Activated naive CD8-positive, alpha-beta T cell (primary cell): ENCODE data around the gene TDP2.
"Not testable (repeated sequence)": the region's sequence is repeated elsewhere in the genome, so short reads cannot be mapped to it uniquely, and the experiment has no call there.

Experiments used
- H3K27ac Mint-ChIP-seq: one replicate; pipeline ENCODE4 v1.8.0; 2021; ENCODE audit warnings: mixed read lengths
- H3K27me3 Mint-ChIP-seq: one replicate; pipeline ENCODE4 v1.8.0; 2021; ENCODE audit warnings: mixed read lengths
- H3K36me3 Mint-ChIP-seq: one replicate; pipeline ENCODE4 v1.8.0; 2021; ENCODE audit warnings: mixed read lengths
- H3K4me1 Mint-ChIP-seq: one replicate; pipeline ENCODE4 v1.8.0; 2021; ENCODE audit warnings: low read depth, mixed read lengths
- H3K4me3 Mint-ChIP-seq: one replicate; pipeline ENCODE4 v1.8.0; 2021; ENCODE audit warnings: mild to moderate bottlenecking, mixed read lengths
- H3K9me3 Mint-ChIP-seq: one replicate; pipeline ENCODE4 v1.8.0; 2021; ENCODE audit warnings: low read depth, mixed read lengths

Gene TDP2

GRCh38 chr6:24691550-24691949 lies 24.9 kb upstream of the TDP2 start:
- H3K4me3 Mint-ChIP-seq = no peak overlapping the region
- H3K9me3 Mint-ChIP-seq = no peaks in the 10 kb centered on the region
- H3K27ac Mint-ChIP-seq = peak overlapping the region; percentile 5
- H3K4me1 Mint-ChIP-seq = peaks cover 31% of the 10 kb centered on the region
- H3K36me3 Mint-ChIP-seq = peaks cover 4% of the 10 kb centered on the region
- no peaks in the 10 kb centered on the region for H3K27me3 Mint-ChIP-seq

DNA sequence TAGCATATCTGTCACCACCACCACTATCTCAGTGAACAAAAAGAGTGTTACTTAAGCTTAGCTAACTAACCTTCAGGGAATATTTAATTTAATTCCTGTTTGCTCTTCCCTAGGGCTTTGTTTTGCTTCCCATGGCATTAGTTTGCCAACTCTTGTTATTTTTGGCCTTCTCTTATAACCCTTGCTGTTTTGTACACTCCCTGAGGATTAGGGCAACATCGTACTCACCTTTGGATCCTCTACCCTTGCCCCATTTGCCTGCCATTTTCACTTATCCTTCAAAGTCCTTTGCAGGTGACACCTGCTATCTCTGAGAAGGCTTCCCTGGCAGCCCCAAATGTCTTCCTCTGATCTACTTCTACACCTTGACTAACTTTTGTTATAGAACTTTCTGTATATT lies 23.9 kb upstream of the TDP2 start:
- Mint-ChIP-seq H3K4me1 (peaks cover 25% of the 10 kb centered on the region), H3K4me3 (no peak overlapping the region), H3K27me3 (no peaks in the 10 kb centered on the region), H3K9me3 (no peaks in the 10 kb centered on the region), H3K36me3 (peaks cover 4% of the 10 kb centered on the region), H3K27ac (no peak overlapping the region)

GRCh38 chr6:24689964-24690363 lies 23.3 kb upstream of the TDP2 start:
- H3K4me3 Mint-ChIP-seq = no peak overlapping the region
- H3K9me3 Mint-ChIP-seq = no peaks in the 10 kb centered on the region
- peaks cover 4% of the 10 kb centered on the region for H3K36me3 Mint-ChIP-seq
- H3K27ac Mint-ChIP-seq = no peak overlapping the region
- peaks cover 20% of the 10 kb centered on the region for H3K4me1 Mint-ChIP-seq
- H3K27me3 Mint-ChIP-seq = no peaks in the 10 kb centered on the region

- Mint-ChIP-seq H3K9me3 (no peaks in the 10 kb centered on the region), H3K27me3 (no peaks in the 10 kb centered on the region), H3K4me1 (peaks cover 11% of the 10 kb centered on the region), H3K4me3 (no peak overlapping the region), H3K36me3 (peaks cover 6% of the 10 kb centered on the region), H3K27ac (no peak overlapping the region)
These were observed 20.2 kb upstream of the TDP2 start for GRCh38 chr6:24686946-24687345.

- Mint-ChIP-seq H3K4me3 (no peak overlapping the region), H3K36me3 (peaks cover 6% of the 10 kb centered on the region), H3K27me3 (no peaks in the 10 kb centered on the region), H3K9me3 (no peaks in the 10 kb centered on the region), H3K27ac (no peak overlapping the region), H3K4me1 (peaks cover 6% of the 10 kb centered on the region)
These were observed 19.7 kb upstream of the TDP2 start for GRCh38 chr6:24686408-24686807.

- H3K27ac Mint-ChIP-seq = no peak overlapping the region
- peaks cover 6% of the 10 kb centered on the region for H3K36me3 Mint-ChIP-seq
- no peaks in the 10 kb centered on the region for H3K9me3 Mint-ChIP-seq
- H3K4me1 Mint-ChIP-seq = no peaks in the 10 kb centered on the region
- no peak overlapping the region for H3K4me3 Mint-ChIP-seq
- H3K27me3 Mint-ChIP-seq = no peaks in the 10 kb centered on the region
These were observed 16.9 kb upstream of the TDP2 start for GRCh38 chr6:24683297-24684296.

DNA sequence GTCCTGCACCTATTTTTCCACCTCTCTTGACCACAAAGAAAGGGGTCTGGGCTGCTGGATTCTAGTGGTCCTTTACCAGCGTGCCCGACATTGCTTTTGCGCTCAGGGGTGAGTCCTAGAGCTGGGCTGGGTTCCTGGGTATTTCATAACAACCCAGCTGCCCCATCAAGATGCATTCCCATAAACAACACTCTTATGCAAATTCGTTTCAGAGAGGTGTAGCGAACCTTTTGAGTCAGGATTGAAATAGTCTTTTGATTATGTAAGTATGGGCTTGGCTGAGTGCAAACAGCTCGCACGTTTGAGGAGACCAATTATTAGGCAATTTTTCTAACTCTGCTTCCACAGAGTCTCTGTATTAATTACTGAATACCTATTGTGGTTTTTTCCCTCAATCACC lies 13.9 kb upstream of the TDP2 start:
- no peaks in the 10 kb centered on the region for H3K9me3 Mint-ChIP-seq
- no peak overlapping the region for H3K27ac Mint-ChIP-seq
- no peak overlapping the region for H3K4me3 Mint-ChIP-seq
- H3K4me1 Mint-ChIP-seq = peaks cover 2% of the 10 kb centered on the region
- peaks cover 3% of the 10 kb centered on the region for H3K36me3 Mint-ChIP-seq
- no peaks in the 10 kb centered on the region for H3K27me3 Mint-ChIP-seq

DNA sequence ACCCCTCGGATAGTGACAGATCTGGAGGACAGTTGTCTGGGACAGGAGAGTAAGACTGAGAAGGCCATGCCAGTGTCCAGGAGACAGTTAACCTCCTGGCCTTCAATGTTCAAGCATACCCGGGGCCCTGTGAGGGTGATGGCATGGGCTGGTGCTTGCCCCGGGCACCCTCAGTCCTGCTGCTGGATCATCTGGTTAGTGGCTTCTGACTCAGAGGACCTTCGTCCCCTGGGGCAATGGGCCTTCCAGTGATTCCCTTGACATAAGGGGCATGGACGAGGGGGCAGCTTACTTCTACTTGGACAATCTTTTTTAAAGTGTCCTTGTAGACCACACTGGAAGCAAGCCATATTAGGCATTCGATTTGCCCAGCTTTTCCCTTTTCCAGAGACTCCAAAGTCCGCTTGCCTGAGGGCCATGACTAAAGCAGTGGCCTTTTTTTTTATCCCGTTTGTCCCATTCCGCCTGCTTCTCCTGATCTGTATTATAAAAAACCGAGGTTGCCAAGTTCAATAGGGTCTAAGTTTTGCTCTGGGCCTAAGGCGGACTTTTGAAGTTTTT lies 12.2 kb upstream of the TDP2 start:
- not testable (repeated sequence) for H3K27ac Mint-ChIP-seq, H3K9me3 Mint-ChIP-seq, H3K4me3 Mint-ChIP-seq, H3K27me3 Mint-ChIP-seq, H3K4me1 Mint-ChIP-seq, H3K36me3 Mint-ChIP-seq

DNA sequence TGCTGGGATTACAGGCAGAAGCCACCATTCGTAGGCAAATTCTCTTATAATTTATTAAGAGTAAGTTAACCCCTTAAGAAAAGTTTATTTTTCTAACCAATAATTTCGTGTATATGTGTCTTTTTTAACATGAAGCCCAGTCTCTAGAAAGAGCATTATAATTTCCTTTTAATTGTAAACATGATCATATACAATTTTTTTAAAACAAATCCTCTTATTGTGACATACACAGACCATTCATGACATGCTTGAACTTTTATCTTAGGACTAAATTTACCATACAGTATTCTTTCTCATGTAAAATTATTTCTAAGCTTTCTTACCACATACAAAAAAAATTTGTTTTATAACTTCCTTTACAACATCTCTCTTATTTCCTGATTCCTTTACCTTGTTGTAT lies 6.9 kb upstream of the TDP2 start:
- H3K4me1 Mint-ChIP-seq = peaks cover 9% of the 10 kb centered on the region
- no peaks in the 10 kb centered on the region for H3K9me3 Mint-ChIP-seq
- no peak overlapping the region for H3K4me3 Mint-ChIP-seq
- H3K27me3 Mint-ChIP-seq = no peaks in the 10 kb centered on the region
- no peak overlapping the region for H3K27ac Mint-ChIP-seq
- H3K36me3 Mint-ChIP-seq = peaks cover 13% of the 10 kb centered on the region

- Mint-ChIP-seq H3K27ac (no peak overlapping the region), H3K9me3 (no peaks in the 10 kb centered on the region), H3K4me1 (peaks cover 17% of the 10 kb centered on the region), H3K27me3 (no peaks in the 10 kb centered on the region), H3K4me3 (no peak overlapping the region), H3K36me3 (peaks cover 13% of the 10 kb centered on the region)
These were observed 6.0 kb upstream of the TDP2 start for GRCh38 chr6:24672620-24673182.

DNA sequence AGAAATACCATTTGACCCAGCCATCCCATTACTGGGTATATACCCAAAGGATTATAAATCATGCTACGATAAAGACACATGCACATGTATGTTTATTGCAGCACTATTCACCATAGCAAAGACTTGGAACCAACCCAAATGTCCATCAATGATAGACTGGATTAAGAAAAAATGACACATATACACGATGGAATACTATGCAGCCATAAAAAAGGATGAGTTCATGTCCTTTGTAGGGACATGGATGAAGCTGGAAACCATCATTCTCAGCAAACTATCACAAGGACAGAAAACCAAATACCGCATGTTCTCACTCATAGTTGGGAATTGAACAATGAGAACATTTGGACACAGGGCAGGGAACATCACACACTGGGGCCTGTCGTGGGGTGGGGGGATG lies 4.4 kb upstream of the TDP2 start:
- not testable (repeated sequence) for H3K27ac Mint-ChIP-seq, H3K27me3 Mint-ChIP-seq, H3K4me3 Mint-ChIP-seq, H3K9me3 Mint-ChIP-seq
- Mint-ChIP-seq H3K36me3 (peaks cover 13% of the 10 kb centered on the region), H3K4me1 (peaks cover 30% of the 10 kb centered on the region)

- Mint-ChIP-seq H3K36me3 (peaks cover 13% of the 10 kb centered on the region), H3K4me1 (peaks cover 34% of the 10 kb centered on the region)
- not testable (repeated sequence) for H3K27ac Mint-ChIP-seq, H3K4me3 Mint-ChIP-seq, H3K27me3 Mint-ChIP-seq, H3K9me3 Mint-ChIP-seq
These were observed 3.8 kb upstream of the TDP2 start for GRCh38 chr6:24670492-24670891.

DNA sequence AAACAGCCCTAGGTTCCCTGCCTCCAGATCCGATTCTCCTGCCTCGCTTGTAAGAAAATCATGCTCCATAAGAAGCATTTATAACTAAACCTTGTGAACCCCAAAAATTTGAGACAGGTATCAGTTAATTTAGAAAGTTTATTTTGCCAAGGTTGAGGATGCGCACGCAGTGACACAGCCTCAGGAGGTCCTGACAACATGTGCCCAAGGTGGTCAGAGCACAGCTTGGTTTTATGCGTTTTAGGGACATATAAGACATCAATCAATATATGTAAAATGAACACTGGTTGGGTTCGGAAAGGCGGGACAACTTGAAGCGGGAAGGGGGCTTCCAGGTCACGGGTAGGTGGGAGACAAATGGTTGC lies 2.3 kb upstream of the TDP2 start:
- H3K36me3 Mint-ChIP-seq = peaks cover 16% of the 10 kb centered on the region
- H3K27ac Mint-ChIP-seq = no peak overlapping the region
- peaks cover 45% of the 10 kb centered on the region for H3K4me1 Mint-ChIP-seq
- H3K4me3 Mint-ChIP-seq = peak overlapping the region; percentile 64
- no peaks in the 10 kb centered on the region for H3K27me3 Mint-ChIP-seq
- no peaks in the 10 kb centered on the region for H3K9me3 Mint-ChIP-seq

GRCh38 chr6:24668066-24668996 lies 1.6 kb upstream of the TDP2 start:
- Mint-ChIP-seq H3K4me3 (peak overlapping the region; percentile 97), H3K4me1 (peaks cover 52% of the 10 kb centered on the region), H3K36me3 (peaks cover 16% of the 10 kb centered on the region)
- not testable (repeated sequence) for H3K27me3 Mint-ChIP-seq, H3K27ac Mint-ChIP-seq, H3K9me3 Mint-ChIP-seq

- H3K27me3 Mint-ChIP-seq = no peaks in the 10 kb centered on the region
- H3K36me3 Mint-ChIP-seq = peaks cover 16% of the 10 kb centered on the region
- H3K9me3 Mint-ChIP-seq = no peaks in the 10 kb centered on the region
- peak overlapping the region; percentile 97 for H3K4me3 Mint-ChIP-seq
- H3K4me1 Mint-ChIP-seq = peaks cover 60% of the 10 kb centered on the region
- peak overlapping the region; percentile 99 for H3K27ac Mint-ChIP-seq
These were observed 692 bp upstream of the TDP2 start for GRCh38 chr6:24667378-24667803.
